Nephron (organoid): ENCODE results near the gene PLEKHA7.

ENCODE experiments used
- H3K27ac Mint-ChIP-seq, 3 experiments: 2 replicates each; pipeline ENCODE4 v1.8.0; 2020; ENCODE audit warnings: mixed read lengths in 3 of 3, mild to moderate bottlenecking in 2 of 3, moderate library complexity in 1 of 3
- H3K27me3 Mint-ChIP-seq: 2 replicates; pipeline ENCODE4 v1.8.0; 2021; ENCODE audit warnings: low read depth, mild to moderate bottlenecking, moderate library complexity, mixed read lengths
- H3K36me3 Mint-ChIP-seq: 2 replicates; pipeline ENCODE4 v1.8.0; 2020; ENCODE audit warnings: low read depth, mixed read lengths
- H3K4me1 Mint-ChIP-seq: 2 replicates; pipeline ENCODE4 v1.8.0; 2020; ENCODE audit warnings: mixed read lengths
- H3K4me3 Mint-ChIP-seq, 3 experiments: 2 replicates each; pipeline ENCODE4 v1.8.0; 2020; ENCODE audit warnings: mild to moderate bottlenecking in 3 of 3, mixed read lengths in 3 of 3, moderate library complexity in 2 of 3
- H3K9me3 Mint-ChIP-seq: 2 replicates; pipeline ENCODE4 v1.8.0; 2020; ENCODE audit warnings: mixed read lengths
- TF ChIP-seq, protein P1 (sequence below), 3 experiments: fragments of 200-600 bp; sonication (generic); IDR thresholded peaks; one replicate each; pipeline ENCODE4 v1.5.0; 2021; ENCODE audit warnings: antibody characterized with exemption in 3 of 3; ENCODE audit not compliant: unreplicated experiment in 3 of 3

Gene PLEKHA7

GRCh38 chr11:16843294-16843693, 170.9 kb downstream of the PLEKHA7 start:
- H3K4me1 Mint-ChIP-seq: peaks cover 15% of the 10 kb centered on the region

DNA sequence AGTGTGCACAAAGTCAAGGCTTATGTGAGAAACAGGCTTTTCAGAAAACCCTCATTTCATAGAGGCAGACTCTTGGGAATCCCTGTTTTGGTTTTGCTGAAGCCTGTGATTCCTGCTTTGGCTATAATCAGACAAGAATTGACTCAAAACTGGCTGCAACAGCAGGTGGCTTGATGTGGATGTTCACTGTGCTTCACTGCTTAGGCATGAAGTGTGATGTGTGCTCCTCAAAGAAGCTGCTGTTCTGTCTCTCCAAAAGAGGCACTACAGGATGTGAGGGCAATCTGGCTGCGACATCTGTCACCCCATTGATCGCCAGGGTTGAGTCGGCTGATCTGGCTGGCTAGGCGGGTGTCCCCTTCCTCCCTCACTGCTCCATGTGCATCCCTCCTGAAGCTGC, 172.2 kb downstream of the PLEKHA7 start:
- Mint-ChIP-seq H3K27me3 (no peaks in the 10 kb centered on the region), H3K27ac (peak overlapping the region in 2 of 3 experiments; percentile 47 to 93), H3K4me1 (peaks cover 6% of the 10 kb centered on the region), H3K9me3 (no peaks in the 10 kb centered on the region), H3K36me3 (peaks cover 38% of the 10 kb centered on the region), H3K4me3 (no peak overlapping the region)
- TF ChIP-seq, protein P1, sequence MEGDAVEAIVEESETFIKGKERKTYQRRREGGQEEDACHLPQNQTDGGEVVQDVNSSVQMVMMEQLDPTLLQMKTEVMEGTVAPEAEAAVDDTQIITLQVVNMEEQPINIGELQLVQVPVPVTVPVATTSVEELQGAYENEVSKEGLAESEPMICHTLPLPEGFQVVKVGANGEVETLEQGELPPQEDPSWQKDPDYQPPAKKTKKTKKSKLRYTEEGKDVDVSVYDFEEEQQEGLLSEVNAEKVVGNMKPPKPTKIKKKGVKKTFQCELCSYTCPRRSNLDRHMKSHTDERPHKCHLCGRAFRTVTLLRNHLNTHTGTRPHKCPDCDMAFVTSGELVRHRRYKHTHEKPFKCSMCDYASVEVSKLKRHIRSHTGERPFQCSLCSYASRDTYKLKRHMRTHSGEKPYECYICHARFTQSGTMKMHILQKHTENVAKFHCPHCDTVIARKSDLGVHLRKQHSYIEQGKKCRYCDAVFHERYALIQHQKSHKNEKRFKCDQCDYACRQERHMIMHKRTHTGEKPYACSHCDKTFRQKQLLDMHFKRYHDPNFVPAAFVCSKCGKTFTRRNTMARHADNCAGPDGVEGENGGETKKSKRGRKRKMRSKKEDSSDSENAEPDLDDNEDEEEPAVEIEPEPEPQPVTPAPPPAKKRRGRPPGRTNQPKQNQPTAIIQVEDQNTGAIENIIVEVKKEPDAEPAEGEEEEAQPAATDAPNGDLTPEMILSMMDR (IDR thresholded peaks at IDR 0.05; ENCODE audit: unreplicated experiment in 3 of 3): no peak

More at GRCh38 chr11:16843294-16843693, 170.9 kb downstream of the PLEKHA7 start:
- Mint-ChIP-seq H3K27me3 (peaks cover 3% of the 10 kb centered on the region), H3K4me3 (no peak overlapping the region), H3K9me3 (no peaks in the 10 kb centered on the region), H3K36me3 (peaks cover 34% of the 10 kb centered on the region), H3K27ac (peak overlapping the region in 2 of 3 experiments; percentile 7 to 18)
- TF ChIP-seq, protein P1 (IDR thresholded peaks at IDR 0.05; ENCODE audit: unreplicated experiment in 3 of 3): no peak

DNA sequence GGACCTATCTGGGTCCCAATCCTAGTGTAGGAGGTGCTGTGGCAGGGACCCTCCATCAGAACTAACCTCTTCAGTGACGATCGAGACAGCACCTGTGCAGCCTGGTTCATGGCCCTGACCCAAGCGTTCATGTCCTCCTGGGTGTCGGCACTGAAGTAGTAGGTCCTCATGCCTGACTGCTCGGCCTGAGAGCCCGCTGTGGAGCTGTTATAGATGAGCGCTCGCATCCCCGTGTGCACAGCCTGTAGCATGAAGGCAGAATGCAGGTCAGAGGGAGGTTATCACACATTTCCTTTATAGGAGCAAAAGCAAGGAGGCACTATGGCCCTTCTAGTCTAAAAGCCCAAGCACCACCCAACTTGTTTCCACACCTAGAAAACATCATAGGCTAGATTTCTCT, 172.7 kb downstream of the PLEKHA7 start:
- Mint-ChIP-seq H3K36me3 (peaks cover 38% of the 10 kb centered on the region), H3K9me3 (no peaks in the 10 kb centered on the region), H3K27me3 (no peaks in the 10 kb centered on the region), H3K4me1 (peaks cover 1% of the 10 kb centered on the region), H3K27ac (peak overlapping the region; percentile 93 to 96 (median 95)), H3K4me3 (no peak overlapping the region)
- TF ChIP-seq, protein P1 (IDR thresholded peaks at IDR 0.05; ENCODE audit: unreplicated experiment in 3 of 3): no peak

- Mint-ChIP-seq H3K4me1 (no peaks in the 10 kb centered on the region), H3K4me3 (no peak overlapping the region), H3K9me3 (no peaks in the 10 kb centered on the region), H3K27me3 (no peaks in the 10 kb centered on the region), H3K36me3 (peaks cover 38% of the 10 kb centered on the region), H3K27ac (peak overlapping the region; percentile 93 to 96 (median 95))
- TF ChIP-seq, protein P1 (IDR thresholded peaks at IDR 0.05; ENCODE audit: unreplicated experiment in 3 of 3): no peak
These were observed 173.3 kb downstream of the PLEKHA7 start for GRCh38 chr11:16840951-16841350.

DNA sequence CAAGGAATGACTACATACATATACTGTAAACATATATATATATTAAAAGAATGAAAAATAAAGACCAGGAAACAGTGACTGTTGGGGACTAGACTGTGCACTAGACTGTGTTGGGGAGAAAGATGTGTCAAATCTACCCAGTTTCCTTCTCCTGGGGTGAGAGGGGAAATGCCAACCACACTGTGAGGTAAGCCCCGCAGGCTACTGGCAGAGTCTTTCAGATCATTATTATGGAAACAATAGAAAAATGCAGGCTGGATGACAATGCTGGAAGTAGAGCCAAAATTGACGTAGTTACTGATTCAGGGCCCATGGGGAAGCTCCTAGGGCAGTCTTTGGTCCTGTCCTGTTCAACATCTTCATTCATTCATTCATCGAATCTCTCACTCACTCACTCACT, 174.4 kb downstream of the PLEKHA7 start:
- H3K4me3 Mint-ChIP-seq: no peak overlapping the region
- no peaks in the 10 kb centered on the region for H3K27me3 Mint-ChIP-seq
- H3K4me1 Mint-ChIP-seq: no peaks in the 10 kb centered on the region
- H3K36me3 Mint-ChIP-seq: peaks cover 36% of the 10 kb centered on the region
- no peaks in the 10 kb centered on the region for H3K9me3 Mint-ChIP-seq
- H3K27ac Mint-ChIP-seq: no peak overlapping the region
- TF ChIP-seq, protein P1 (IDR thresholded peaks at IDR 0.05; ENCODE audit: unreplicated experiment in 3 of 3): no peak

- H3K4me1 Mint-ChIP-seq: no peaks in the 10 kb centered on the region
- H3K27me3 Mint-ChIP-seq: no peaks in the 10 kb centered on the region
- H3K4me3 Mint-ChIP-seq: no peak overlapping the region
- H3K27ac Mint-ChIP-seq: no peak overlapping the region
- no peaks in the 10 kb centered on the region for H3K9me3 Mint-ChIP-seq
- TF ChIP-seq, protein P1 (IDR thresholded peaks at IDR 0.05; ENCODE audit: unreplicated experiment in 3 of 3): no peak
- H3K36me3 Mint-ChIP-seq: peaks cover 8% of the 10 kb centered on the region
These were observed 179.8 kb downstream of the PLEKHA7 start for GRCh38 chr11:16834384-16834783.
